Measurements from ENCODE around the gene C4orf50. TPM values are rescaled to one million over a fixed set of nuclear protein-coding genes. Genes with fewer than 3 reads are reported as not detected.

The C4orf50 gene
- total RNA-seq, 1 donor from 2014 or later, result 0.05 TPM

DNA sequence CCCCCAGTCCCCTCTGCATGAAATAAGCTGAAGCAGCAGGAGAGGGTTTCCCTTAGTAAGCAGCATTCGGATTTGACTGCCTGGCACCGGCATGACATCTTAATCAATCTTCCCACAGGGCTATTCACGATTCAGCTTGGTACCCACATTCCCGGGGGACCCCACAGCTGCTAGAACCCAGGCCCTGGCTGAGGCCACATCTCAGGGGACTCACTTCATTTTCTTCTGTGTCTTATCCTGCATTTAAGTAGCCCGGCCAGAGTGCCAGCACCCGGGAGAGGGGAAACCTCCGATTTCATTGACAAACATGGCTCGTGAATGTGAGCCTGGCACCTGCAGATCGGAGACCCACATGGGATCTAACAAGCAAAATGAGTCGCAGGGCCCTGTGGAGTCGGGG, 73.1 kb downstream of the C4orf50 start:
- peaks cover 6% of the 10 kb centered on the region for H3K27me3 Mint-ChIP-seq (ENCODE audit: unreplicated experiment)
- no peak overlapping the region for H3K4me3 Mint-ChIP-seq (ENCODE audit: unreplicated experiment)
- TF ChIP-seq, protein P1, sequence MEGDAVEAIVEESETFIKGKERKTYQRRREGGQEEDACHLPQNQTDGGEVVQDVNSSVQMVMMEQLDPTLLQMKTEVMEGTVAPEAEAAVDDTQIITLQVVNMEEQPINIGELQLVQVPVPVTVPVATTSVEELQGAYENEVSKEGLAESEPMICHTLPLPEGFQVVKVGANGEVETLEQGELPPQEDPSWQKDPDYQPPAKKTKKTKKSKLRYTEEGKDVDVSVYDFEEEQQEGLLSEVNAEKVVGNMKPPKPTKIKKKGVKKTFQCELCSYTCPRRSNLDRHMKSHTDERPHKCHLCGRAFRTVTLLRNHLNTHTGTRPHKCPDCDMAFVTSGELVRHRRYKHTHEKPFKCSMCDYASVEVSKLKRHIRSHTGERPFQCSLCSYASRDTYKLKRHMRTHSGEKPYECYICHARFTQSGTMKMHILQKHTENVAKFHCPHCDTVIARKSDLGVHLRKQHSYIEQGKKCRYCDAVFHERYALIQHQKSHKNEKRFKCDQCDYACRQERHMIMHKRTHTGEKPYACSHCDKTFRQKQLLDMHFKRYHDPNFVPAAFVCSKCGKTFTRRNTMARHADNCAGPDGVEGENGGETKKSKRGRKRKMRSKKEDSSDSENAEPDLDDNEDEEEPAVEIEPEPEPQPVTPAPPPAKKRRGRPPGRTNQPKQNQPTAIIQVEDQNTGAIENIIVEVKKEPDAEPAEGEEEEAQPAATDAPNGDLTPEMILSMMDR (IDR thresholded peaks at IDR 0.05; ENCODE audit: unreplicated experiment), result no peak
- DNase-seq (ENCODE audit: low spot score), result no peak
- H3K27ac Mint-ChIP-seq (ENCODE audit: unreplicated experiment), result no peak overlapping the region
- peaks cover 22% of the 10 kb centered on the region for H3K4me1 Mint-ChIP-seq (ENCODE audit: unreplicated experiment)
- no peaks in the 10 kb centered on the region for H3K9me3 Mint-ChIP-seq (ENCODE audit: unreplicated experiment)
- peaks cover 9% of the 10 kb centered on the region for H3K36me3 Mint-ChIP-seq (ENCODE audit: low read depth, unreplicated experiment)

DNA sequence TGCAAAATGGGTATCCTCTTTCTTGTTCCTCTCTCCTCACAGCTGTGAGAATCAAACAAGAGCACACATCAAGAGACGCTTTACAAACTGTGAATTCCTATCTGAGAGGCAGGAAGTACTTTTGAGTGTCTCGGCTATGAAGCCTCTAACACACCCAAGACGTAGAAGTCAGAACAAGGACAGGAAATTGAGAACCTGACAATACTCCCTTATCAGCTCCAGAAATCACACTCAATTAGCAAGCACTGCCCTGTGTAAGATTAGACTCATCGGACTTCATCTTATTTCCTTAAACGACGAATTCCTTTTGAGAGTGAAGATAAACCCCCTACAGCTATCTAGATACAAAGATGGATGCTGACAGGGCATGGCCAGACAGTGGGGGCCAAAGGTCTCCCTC, 74.7 kb downstream of the C4orf50 start:
- Mint-ChIP-seq H3K4me3 (ENCODE audit: unreplicated experiment) (no peak overlapping the region), H3K27me3 (ENCODE audit: unreplicated experiment) (peaks cover 8% of the 10 kb centered on the region), H3K36me3 (ENCODE audit: low read depth, unreplicated experiment) (peaks cover 9% of the 10 kb centered on the region), H3K4me1 (ENCODE audit: unreplicated experiment) (peaks cover 22% of the 10 kb centered on the region), H3K27ac (ENCODE audit: unreplicated experiment) (no peak overlapping the region), H3K9me3 (ENCODE audit: unreplicated experiment) (no peaks in the 10 kb centered on the region)
- DNase-seq (ENCODE audit: low spot score), result no peak
- TF ChIP-seq, protein P1 (IDR thresholded peaks at IDR 0.05; ENCODE audit: unreplicated experiment), result no peak

DNA sequence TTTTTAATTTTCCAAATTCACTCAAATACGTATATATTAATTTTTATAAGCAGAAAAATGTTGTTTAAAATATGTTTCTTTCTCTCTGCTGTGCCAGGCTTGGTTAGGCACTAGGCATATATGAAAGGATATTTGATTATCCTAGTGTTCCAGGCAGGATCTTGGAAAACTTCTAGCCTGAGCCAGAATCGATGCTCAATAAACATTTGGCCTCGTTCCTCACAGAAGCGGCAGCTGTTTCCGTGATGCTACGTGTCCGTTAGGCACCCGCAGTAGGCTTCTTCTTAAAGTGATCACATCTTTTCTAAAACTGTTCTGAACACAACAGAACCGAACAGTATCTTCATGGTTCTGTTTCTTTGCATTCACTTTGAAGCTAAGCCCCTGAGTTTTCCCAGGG, 75.3 kb downstream of the C4orf50 start:
- H3K36me3 Mint-ChIP-seq (ENCODE audit: low read depth, unreplicated experiment), result peaks cover 9% of the 10 kb centered on the region
- no peaks in the 10 kb centered on the region for H3K9me3 Mint-ChIP-seq (ENCODE audit: unreplicated experiment)
- H3K27ac Mint-ChIP-seq (ENCODE audit: unreplicated experiment), result no peak overlapping the region
- H3K4me1 Mint-ChIP-seq (ENCODE audit: unreplicated experiment), result peaks cover 22% of the 10 kb centered on the region
- TF ChIP-seq, protein P1 (IDR thresholded peaks at IDR 0.05; ENCODE audit: unreplicated experiment), result no peak
- H3K4me3 Mint-ChIP-seq (ENCODE audit: unreplicated experiment), result no peak overlapping the region
- H3K27me3 Mint-ChIP-seq (ENCODE audit: unreplicated experiment), result peaks cover 10% of the 10 kb centered on the region
- no peak for DNase-seq (ENCODE audit: low spot score)

DNA sequence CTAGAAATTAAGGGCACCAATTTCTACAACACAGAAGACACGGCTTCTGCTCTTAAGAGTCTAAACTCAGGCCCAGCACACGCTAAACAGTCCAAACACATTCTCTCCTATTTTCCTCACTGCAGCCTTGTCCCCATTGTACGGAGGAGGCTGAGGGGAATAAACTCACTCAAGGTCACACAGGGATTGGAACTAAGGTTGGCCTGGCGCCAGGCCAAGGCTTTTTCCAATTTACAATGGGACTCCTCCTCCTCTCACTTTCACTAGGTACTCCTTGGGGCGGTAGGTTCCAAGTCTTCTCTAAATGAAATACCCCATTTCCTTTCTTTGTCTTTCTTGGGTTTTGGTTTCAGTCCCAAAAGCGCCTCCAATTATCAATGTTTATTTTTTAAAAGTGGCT, 76.6 kb downstream of the C4orf50 start:
- TF ChIP-seq, protein P1 (IDR thresholded peaks at IDR 0.05; ENCODE audit: unreplicated experiment), result no peak
- H3K9me3 Mint-ChIP-seq (ENCODE audit: unreplicated experiment), result no peaks in the 10 kb centered on the region
- DNase-seq (ENCODE audit: low spot score), result no peak
- no peak overlapping the region for H3K27ac Mint-ChIP-seq (ENCODE audit: unreplicated experiment)
- peaks cover 6% of the 10 kb centered on the region for H3K36me3 Mint-ChIP-seq (ENCODE audit: low read depth, unreplicated experiment)
- peaks cover 10% of the 10 kb centered on the region for H3K27me3 Mint-ChIP-seq (ENCODE audit: unreplicated experiment)
- H3K4me1 Mint-ChIP-seq (ENCODE audit: unreplicated experiment), result peaks cover 22% of the 10 kb centered on the region
- H3K4me3 Mint-ChIP-seq (ENCODE audit: unreplicated experiment), result no peak overlapping the region

DNA sequence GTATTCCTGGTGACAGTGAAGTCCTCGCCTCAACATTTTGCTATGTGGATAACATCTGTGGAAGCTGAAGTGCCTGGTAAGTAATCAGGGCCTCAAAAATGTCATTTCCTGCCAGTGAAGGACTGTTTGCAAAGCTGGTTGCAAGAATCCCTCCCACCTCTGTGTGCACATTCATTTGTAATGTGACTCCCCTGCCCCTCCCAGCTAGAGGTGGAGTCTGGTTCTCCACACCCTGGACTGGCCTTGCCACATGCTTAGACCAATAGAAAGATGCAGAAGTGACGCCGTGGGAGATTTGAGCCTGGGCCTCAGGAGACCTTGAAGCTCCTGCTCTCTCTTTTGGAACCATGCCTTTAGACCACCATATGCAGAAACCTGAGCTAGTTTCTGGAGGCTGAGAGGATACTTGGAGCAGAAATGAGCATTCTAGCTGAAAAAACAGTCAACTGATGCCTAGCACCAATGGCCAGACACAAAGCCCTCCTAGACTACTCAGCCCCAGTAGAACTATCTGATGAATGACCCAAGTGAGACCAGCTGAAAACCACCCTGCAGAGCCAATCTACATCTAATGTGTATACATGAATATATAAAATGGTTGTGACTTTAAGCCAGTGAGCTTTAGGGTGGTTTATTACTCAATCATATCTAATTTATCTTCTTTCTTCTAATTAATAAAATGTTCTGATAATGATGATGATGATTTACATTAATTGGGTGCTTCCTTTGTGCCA, 77.6 kb downstream of the C4orf50 start:
- H3K9me3 Mint-ChIP-seq (ENCODE audit: unreplicated experiment), result no peaks in the 10 kb centered on the region
- H3K27me3 Mint-ChIP-seq (ENCODE audit: unreplicated experiment), result peaks cover 10% of the 10 kb centered on the region
- no peak overlapping the region for H3K4me3 Mint-ChIP-seq (ENCODE audit: unreplicated experiment)
- H3K36me3 Mint-ChIP-seq (ENCODE audit: low read depth, unreplicated experiment), result peaks cover 4% of the 10 kb centered on the region
- H3K27ac Mint-ChIP-seq (ENCODE audit: unreplicated experiment), result no peak overlapping the region
- H3K4me1 Mint-ChIP-seq (ENCODE audit: unreplicated experiment), result peaks cover 22% of the 10 kb centered on the region
- no peak for DNase-seq (ENCODE audit: low spot score)
- TF ChIP-seq, protein P1 (IDR thresholded peaks at IDR 0.05; ENCODE audit: unreplicated experiment), result no peak
